GM19467 (cell line): ENCODE results near the gene SOS1.

Source experiments
- ATAC-seq: cut with Tn5 transposase; IDR thresholded peaks from one replicate; pipeline ENCODE4 v1.9.1; 2021; ENCODE audit warnings: mild to moderate bottlenecking, moderate library complexity; ENCODE audit not compliant: unreplicated experiment

SOS1 gene

GRCh38 chr2:39039072-39039471 is 81.8 kb downstream of the SOS1 start:
- ATAC-seq: no peak

GRCh38 chr2:39033980-39034379 is 86.9 kb downstream of the SOS1 start:
- no peak for ATAC-seq

GRCh38 chr2:39027421-39027820 is 93.4 kb downstream of the SOS1 start:
- ATAC-seq: no peak

GRCh38 chr2:39024833-39025232 is 96.0 kb downstream of the SOS1 start:
- no peak for ATAC-seq

- ATAC-seq: no peak
Measured at GRCh38 chr2:39023649-39024048, 97.2 kb downstream of the SOS1 start.

- ATAC-seq: no peak
Measured at GRCh38 chr2:39022642-39023235, 98.1 kb downstream of the SOS1 start.

- no peak for ATAC-seq
Measured at GRCh38 chr2:39020383-39020782, 100.5 kb downstream of the SOS1 start.

- ATAC-seq: no peak
Measured at GRCh38 chr2:39018638-39019037, 102.2 kb downstream of the SOS1 start.

- no peak for ATAC-seq
Measured at GRCh38 chr2:39017334-39017733, 103.5 kb downstream of the SOS1 start.

GRCh38 chr2:39015424-39015823 is 105.4 kb downstream of the SOS1 start:
- ATAC-seq: no peak

GRCh38 chr2:39013871-39014270 is 107.0 kb downstream of the SOS1 start:
- no peak for ATAC-seq

GRCh38 chr2:39008665-39009064 is 112.2 kb downstream of the SOS1 start:
- ATAC-seq: no peak

- no peak for ATAC-seq
Measured at GRCh38 chr2:39007875-39008504, 112.9 kb downstream of the SOS1 start.

- ATAC-seq: no peak
Measured at GRCh38 chr2:39000552-39000951, 120.3 kb downstream of the SOS1 start.

GRCh38 chr2:38997781-38998180 is 123.1 kb downstream of the SOS1 start:
- ATAC-seq: no peak

- ATAC-seq: no peak
Measured at GRCh38 chr2:38991899-38992298, 129.0 kb downstream of the SOS1 start.

- no peak for ATAC-seq
Measured at GRCh38 chr2:38988716-38989115, 132.1 kb downstream of the SOS1 start.

GRCh38 chr2:38982498-38982897 is 138.4 kb downstream of the SOS1 start:
- ATAC-seq: no peak

GRCh38 chr2:38981670-38982357 is 139.0 kb downstream of the SOS1 start:
- ATAC-seq: no peak

GRCh38 chr2:38981003-38981669 is 139.7 kb downstream of the SOS1 start:
- ATAC-seq: no peak

GRCh38 chr2:38978908-38979307 is 141.9 kb downstream of the SOS1 start:
- no peak for ATAC-seq
